Heart left ventricle (tissue), 16 donors: ENCODE measurements around the gene GIMAP6. TPM values are rescaled to one million over a fixed set of nuclear protein-coding genes. Genes with fewer than 3 reads are reported as not detected.

ENCODE experiments used
- ATAC-seq, 4 donors: fragments of 200-7000 bp; cut with Tn5 transposase; one replicate each; pipeline ENCODE4 v1.9.1; 2020 to 2022; ENCODE audit warnings: moderate library complexity in 4 of 4, mild to moderate bottlenecking in 3 of 4, moderate number of reproducible peaks in 1 of 4
- DNase-seq, 5 donors: peaks; one replicate each; pipeline ENCODE4 v3.0.0-alpha.2; 2020
- H3K27ac ChIP-seq, 12 donors: fragments of 200-600 bp; sonication (generic) in 4 of 12; one replicate each; pipeline versions ENCODE4 v1.5.0 to v1.8.0; 2016 to 2022; ENCODE audit warnings: mild to moderate bottlenecking in 2 of 12
- H3K27me3 ChIP-seq, 9 donors: fragments of 200-600 bp; sonication (generic) in 2 of 9; one replicate each; pipeline versions ENCODE4 v1.5.1 to v1.8.0; 2016 to 2022; ENCODE audit warnings: mild to moderate bottlenecking in 3 of 9
- H3K36me3 ChIP-seq, 9 donors: fragments of 200-600 bp; sonication (generic) in 2 of 9; one replicate each; pipeline versions ENCODE4 v1.5.0 to v1.8.0; 2018 to 2022; ENCODE audit warnings: mild to moderate bottlenecking in 2 of 9
- H3K4me1 ChIP-seq, 12 donors: fragments of 200-600 bp; sonication (generic) in 4 of 12; one replicate each; pipeline versions ENCODE4 v1.5.0 to v1.8.0; 2016 to 2022; ENCODE audit warnings: mild to moderate bottlenecking in 3 of 12
- H3K4me3 ChIP-seq, 12 donors: fragments of 200-600 bp; sonication (generic) in 4 of 12; one replicate each; pipeline versions ENCODE4 v1.5.0 to v1.8.0; 2017 to 2022; ENCODE audit warnings: mild to moderate bottlenecking in 9 of 12, moderate library complexity in 4 of 12
- H3K9me3 ChIP-seq, 12 donors: fragments of 200-600 bp; sonication (generic) in 4 of 12; one replicate each; pipeline versions ENCODE4 v1.5.0 to v1.8.0; 2016 to 2022; ENCODE audit warnings: mild to moderate bottlenecking in 1 of 12
- POLR2A ChIP-seq, 2 donors: fragments of 450-650 bp; IDR thresholded peaks; one replicate each; pipeline ENCODE4 v1.6.1; 2017; ENCODE audit warnings: antibody characterized with exemption in 2 of 2, mild to moderate bottlenecking in 2 of 2, moderate library complexity in 2 of 2
- WGBS, 4 donors: extraction: QIAGEN DNeasy Blood & Tissue Kit in 2 of 4; methylation state at CpG; one replicate each; pipeline versions ENCODE4 v1.1.5 to v1.1.7; 2013 to 2018; 5-methylcytosine and 5-hydroxymethylcytosine counted together
- intact Hi-C, 10 donors: fragments of 100-400 bp; cut with DNase I; formaldehyde crosslinking; loops; one replicate each; pipeline versions ENCODE4 v1.11.1 to v1.14.2; 2022
- polyA plus RNA-seq, 2 donors: library from polyadenylated mRNA; stranded (reverse); fragments of 200-250 nt; gene quantifications; one replicate each; pipeline ENCODE4 v1.2.3, GENCODE V29; 2013
- total RNA-seq, 9 donors: library from RNA; depleted of rRNA in 2 of 9; stranded (reverse); fragments of >200 nt in 2 of 9; fragmentation: NEBNext Ultra II Directional in 3 of 9; extraction: Animal tissue kit (Norgen Biotek cat#: 25700) in 3 of 9; gene quantifications; one replicate each; pipeline versions ENCODE4 v1.1.0 to v1.2.4, GENCODE V29; 2016 to 2023
- TF ChIP-seq, protein P1 (sequence below), 12 donors: fragments of 200-600 bp; sonication (generic) in 4 of 12; IDR thresholded peaks; one replicate each; pipeline versions ENCODE4 v1.5.0 to v1.8.0; 2018 to 2022; ENCODE audit warnings: antibody characterized with exemption in 12 of 12, mild to moderate bottlenecking in 5 of 12
- donor health status: ischemic (EF 13 %, LVEDD 7.1; RV severe dilation, severe dysfunction).
- donor health status: healthy with polysubstance abuse.
- donor health status: DM: no; HTN: yes; CAD: no.
- donor health status: DM: no; HTN: no; CAD: no.
- donor health status: ischemic (EF 25% LVEDD 6.9; RV normal size, moderate dysfunction).
- donor health status: ischemic (EF 25% LVEDD 5.7; RV mildly dilated, moderate dysfunction).
- donor health status: healthy.
- donor health status: DM: yes; HTN: yes; CAD: no.
- donor health status: ischemic (EF 35%, LVEDD 5.7; RV mildly dilated, moderate dysfunction).
- donor health status: nonischemic (EF 11% LVEDD 7.7; RV severe dilation, severe dysfunction).
- donor health status: DM: yes; HTN: yes; CAD: no.
- donor health status: PGD.
- donor health status: ischemic (EF 29% LVEDD 5.4; RV normal size, mild dysfunction).
- donor health status: nonischemic (EF 23%, LVEDD 6.1; RV moderate dilation, normal function).

Gene GIMAP6
- total and polyA plus RNA-seq, 11 donors, result 13.8 to 52.7 (median 24.4) TPM

DNA sequence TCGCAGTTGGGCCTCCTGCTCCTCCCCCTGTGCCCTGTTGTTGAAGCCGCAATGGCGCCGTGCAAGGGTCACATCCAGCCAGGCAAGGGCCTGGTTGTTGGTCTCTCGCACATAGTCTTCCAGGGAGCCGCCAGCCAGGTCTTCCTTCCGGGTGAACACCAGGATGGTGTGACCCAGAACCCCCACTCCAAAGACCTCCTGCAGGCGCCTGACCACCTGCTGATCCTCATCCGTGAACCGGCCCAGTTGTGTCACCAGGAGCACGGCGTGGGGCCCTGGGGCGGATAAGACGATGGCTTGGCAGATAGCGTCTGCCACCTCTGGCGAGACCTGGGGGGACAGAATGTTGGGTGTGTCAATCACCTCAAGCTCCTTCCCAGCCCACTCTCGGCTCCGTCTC, 4.2 kb downstream of the GIMAP6 start:
- no peaks in the 10 kb centered on the region for H3K9me3 ChIP-seq
- intact Hi-C loops, result loop anchor here in 6 of 10 donors (5.0 to 10.0 kb wide), 5 partner anchors 61 to 176 kb away; partner anchors contain the start of genes GIMAP8 (in 2 of the 6), GIMAP4 (in 1 of the 6) and GIMAP5 (in 1 of the 6)
- 92 to 97% (median 96%) methylated on average over 18 of the region's 18 CpGs for WGBS, 4 donors
- no peak for DNase-seq
- TF ChIP-seq, protein P1, sequence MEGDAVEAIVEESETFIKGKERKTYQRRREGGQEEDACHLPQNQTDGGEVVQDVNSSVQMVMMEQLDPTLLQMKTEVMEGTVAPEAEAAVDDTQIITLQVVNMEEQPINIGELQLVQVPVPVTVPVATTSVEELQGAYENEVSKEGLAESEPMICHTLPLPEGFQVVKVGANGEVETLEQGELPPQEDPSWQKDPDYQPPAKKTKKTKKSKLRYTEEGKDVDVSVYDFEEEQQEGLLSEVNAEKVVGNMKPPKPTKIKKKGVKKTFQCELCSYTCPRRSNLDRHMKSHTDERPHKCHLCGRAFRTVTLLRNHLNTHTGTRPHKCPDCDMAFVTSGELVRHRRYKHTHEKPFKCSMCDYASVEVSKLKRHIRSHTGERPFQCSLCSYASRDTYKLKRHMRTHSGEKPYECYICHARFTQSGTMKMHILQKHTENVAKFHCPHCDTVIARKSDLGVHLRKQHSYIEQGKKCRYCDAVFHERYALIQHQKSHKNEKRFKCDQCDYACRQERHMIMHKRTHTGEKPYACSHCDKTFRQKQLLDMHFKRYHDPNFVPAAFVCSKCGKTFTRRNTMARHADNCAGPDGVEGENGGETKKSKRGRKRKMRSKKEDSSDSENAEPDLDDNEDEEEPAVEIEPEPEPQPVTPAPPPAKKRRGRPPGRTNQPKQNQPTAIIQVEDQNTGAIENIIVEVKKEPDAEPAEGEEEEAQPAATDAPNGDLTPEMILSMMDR (IDR thresholded peaks at IDR 0.05), result no peak
- TF ChIP-seq POLR2A (IDR thresholded peaks at IDR 0.05), result no peak
- H3K27ac ChIP-seq, result peak overlapping the region; percentile 63 to 96 (median 93)
- ATAC-seq, result no peak
- H3K4me3 ChIP-seq, result no peak overlapping the region
- H3K4me1 ChIP-seq, result peaks cover 0 to 61% (median 34%) of the 10 kb centered on the region in 12 donors
- no peaks in the 10 kb centered on the region for H3K27me3 ChIP-seq
- peaks cover 0 to 41% (median 21%) of the 10 kb centered on the region in 9 donors for H3K36me3 ChIP-seq

DNA sequence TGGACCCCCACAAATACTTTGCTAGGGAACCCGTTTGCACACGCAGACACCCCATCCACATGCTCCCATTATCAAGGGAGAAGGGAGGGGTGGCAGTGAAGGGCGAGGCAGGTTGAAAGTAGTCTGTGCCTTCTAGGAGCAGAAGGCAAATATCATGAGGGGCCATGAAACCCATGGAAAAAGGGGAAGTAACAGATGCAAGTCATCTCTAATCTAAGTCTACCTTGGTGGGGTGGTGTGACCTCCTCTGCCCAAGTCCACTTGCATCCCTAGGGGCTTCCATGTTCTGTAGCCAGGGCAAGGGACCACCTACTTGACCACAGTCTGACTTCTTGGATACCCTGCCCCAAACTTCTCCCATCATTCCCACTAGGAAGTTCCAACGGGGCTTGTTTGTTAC, 5.5 kb downstream of the GIMAP6 start:
- peak overlapping the region in 10 of 12 donors; percentile 27 to 96 (median 93) for H3K27ac ChIP-seq
- intact Hi-C loops, result loop anchor here in 6 of 10 donors (5.0 to 10.0 kb wide), 5 partner anchors 59 to 174 kb away; partner anchors contain the start of genes GIMAP8 (in 2 of the 6), GIMAP4 (in 1 of the 6) and GIMAP5 (in 1 of the 6)
- ATAC-seq, result no peak
- 87 to 96% (median 91%) methylated on average over 4 of the region's 4 CpGs for WGBS, 4 donors
- peaks cover 0 to 53% (median 34%) of the 10 kb centered on the region in 12 donors for H3K4me1 ChIP-seq
- no peaks in the 10 kb centered on the region for H3K27me3 ChIP-seq
- peaks cover 0 to 41% (median 21%) of the 10 kb centered on the region in 9 donors for H3K36me3 ChIP-seq
- no peak for DNase-seq
- H3K9me3 ChIP-seq, result no peaks in the 10 kb centered on the region
- H3K4me3 ChIP-seq, result no peak overlapping the region
- TF ChIP-seq, protein P1 (IDR thresholded peaks at IDR 0.05), result no peak
- no peak for TF ChIP-seq POLR2A (IDR thresholded peaks at IDR 0.05)

DNA sequence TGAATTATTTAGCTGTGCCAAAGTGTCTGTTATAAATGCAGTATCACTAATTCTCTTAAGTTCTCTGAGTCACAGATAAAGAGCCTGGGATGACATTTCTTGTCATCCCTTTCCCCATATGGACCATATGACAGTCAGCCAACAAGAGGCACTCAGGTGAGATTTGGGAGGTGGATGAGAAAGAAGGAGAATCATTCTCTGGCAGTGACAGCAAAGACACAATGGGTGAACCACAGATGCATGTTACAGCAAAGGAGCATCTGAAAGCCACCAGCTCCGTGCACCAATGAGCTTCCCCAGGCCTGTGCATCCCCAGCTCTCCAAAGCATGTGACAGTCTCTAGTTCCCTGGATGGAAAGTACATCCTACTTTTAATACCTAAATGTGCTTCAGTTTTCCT, 10.8 kb downstream of the GIMAP6 start:
- intact Hi-C loops, result loop anchor here in 1 of 10 donors (10.0 kb wide), 1 partner anchor 147 kb away; no protein-coding TSS in a partner anchor
- Histone ChIP-seq H3K4me1 (peaks cover 0 to 7% (median 0%) of the 10 kb centered on the region in 12 donors), H3K27ac (peak overlapping the region in 5 of 12 donors; percentile 31 to 39 (median 35)), H3K27me3 (no peaks in the 10 kb centered on the region), H3K36me3 (peaks cover 0 to 8% (median 0%) of the 10 kb centered on the region in 9 donors), H3K9me3 (no peaks in the 10 kb centered on the region), H3K4me3 (no peak overlapping the region)
- DNase-seq (no peak), ATAC-seq (no peak)
- TF ChIP-seq POLR2A (IDR thresholded peaks at IDR 0.05), result no peak
- TF ChIP-seq, protein P1 (IDR thresholded peaks at IDR 0.05), result no peak
- 79 to 94% (median 92%) methylated on average over 1 of the region's 1 CpG for WGBS, 4 donors

DNA sequence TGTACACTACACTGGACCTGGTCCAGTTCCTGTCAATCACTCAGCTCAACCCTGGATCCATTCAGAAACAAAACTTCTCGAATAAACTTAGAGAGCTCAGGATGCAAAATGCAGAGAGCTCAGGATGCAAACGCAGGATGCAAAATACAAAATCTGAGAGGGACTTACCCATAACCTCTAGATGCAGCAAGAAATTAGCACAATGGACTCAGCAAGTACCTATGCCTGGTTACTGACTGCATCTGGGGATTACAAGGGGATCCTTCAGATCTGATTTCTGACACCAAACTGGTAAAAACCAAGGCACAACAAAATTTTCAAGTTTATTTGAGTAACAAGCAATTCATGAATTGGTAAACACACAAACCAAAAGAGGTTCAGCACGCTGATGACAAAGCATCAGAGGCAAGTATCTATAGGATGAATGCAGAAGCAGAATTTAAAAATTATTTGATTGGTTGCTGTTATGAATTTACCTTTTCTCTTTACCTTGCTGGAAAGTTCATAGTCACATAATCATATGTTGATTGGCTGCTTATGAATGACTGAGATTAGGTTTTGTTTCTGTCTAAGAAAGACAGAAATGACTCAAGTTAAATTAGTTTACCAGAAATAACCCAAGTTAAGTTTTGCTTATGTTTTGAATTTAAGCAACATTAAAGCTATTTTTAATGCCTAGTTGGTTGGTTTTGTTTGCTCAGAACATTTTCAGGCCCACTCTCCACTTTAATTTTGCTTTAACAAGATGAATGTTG, 11.4 kb downstream of the GIMAP6 start:
- TF ChIP-seq, protein P1 (IDR thresholded peaks at IDR 0.05), result no peak
- TF ChIP-seq POLR2A (IDR thresholded peaks at IDR 0.05), result no peak
- no peak for DNase-seq
- ATAC-seq, result no peak
- H3K27ac ChIP-seq, result peak overlapping the region in 8 of 12 donors; percentile 2 to 39 (median 35)
- H3K27me3 ChIP-seq, result no peaks in the 10 kb centered on the region
- peaks cover 0 to 4% (median 0%) of the 10 kb centered on the region in 9 donors for H3K36me3 ChIP-seq
- H3K4me3 ChIP-seq, result no peak overlapping the region
- 69 to 76% (median 73%) methylated on average over 3 of the region's 3 CpGs for WGBS, 4 donors
- H3K9me3 ChIP-seq, result no peaks in the 10 kb centered on the region
- H3K4me1 ChIP-seq, result peaks cover 0 to 7% (median 0%) of the 10 kb centered on the region in 12 donors
- intact Hi-C loops, result loop anchor here in 1 of 10 donors (10.0 kb wide), 1 partner anchor 146 kb away; no protein-coding TSS in a partner anchor
